HepG2 (cell line): ENCODE data around the gene DPEP1. TPM values are rescaled to one million over a fixed set of nuclear protein-coding genes. Genes with fewer than 3 reads are reported as not detected.

ENCODE experiments used
- HDAC6 ChIP-seq: fragments of 200-600 bp; sonication (generic); IDR thresholded peaks from 2 replicates; pipeline ENCODE4 v1.7.0; 2017; ENCODE audit warnings: mild to moderate bottlenecking, antibody characterized with exemption, low read length, low read depth
- HIVEP1 ChIP-seq: sonication (generic); formaldehyde crosslinking; IDR thresholded peaks from 2 replicates; pipeline ENCODE4 v1.4.0; 2020; ENCODE audit warnings: mild to moderate bottlenecking, missing genetic modification reagents
- JUNB ChIP-seq: sonication (generic); formaldehyde crosslinking; IDR thresholded peaks from 2 replicates; pipeline ENCODE4 v1.8.0; 2022; ENCODE audit warnings: missing genetic modification reagents, mild to moderate bottlenecking, borderline replicate concordance
- MXI1 ChIP-seq: IDR thresholded peaks from 3 replicates; pipeline ENCODE4 v1.6.1; 2012; ENCODE audit warnings: low read depth, low read length, inconsistent platforms, borderline replicate concordance
- PHF21A ChIP-seq: sonication (generic); formaldehyde crosslinking; IDR thresholded peaks from 2 replicates; pipeline ENCODE4 v1.5.0; 2020; ENCODE audit warnings: mild to moderate bottlenecking, missing genetic modification reagents
- PRDM10 ChIP-seq: sonication (generic); formaldehyde crosslinking; IDR thresholded peaks from 2 replicates; pipeline ENCODE4 v1.4.0; 2020; ENCODE audit warnings: low read depth, missing genetic modification reagents
- RFX3 ChIP-seq: IDR thresholded peaks from 2 replicates; pipeline ENCODE4 v1.6.1; 2016; ENCODE audit warnings: missing biosample characterization, missing genetic modification reagents
- SIN3A ChIP-seq: IDR thresholded peaks from 2 replicates; pipeline ENCODE4 v1.6.1; 2011; ENCODE audit warnings: low read depth, mild to moderate bottlenecking, control low read depth, low read length, borderline replicate concordance
- SNAI1 ChIP-seq: sonication (generic); formaldehyde crosslinking; IDR thresholded peaks from 2 replicates; pipeline ENCODE4 v1.5.0; 2020; ENCODE audit warnings: mild to moderate bottlenecking, missing genetic modification reagents, borderline replicate concordance
- TSC22D2 ChIP-seq: sonication (generic); formaldehyde crosslinking; IDR thresholded peaks from 2 replicates; pipeline ENCODE4 v1.5.1; 2020; ENCODE audit warnings: missing genetic modification reagents, mild to moderate bottlenecking, borderline replicate concordance
- ZBTB38 ChIP-seq: sonication (generic); formaldehyde crosslinking; IDR thresholded peaks from 2 replicates; pipeline ENCODE4 v1.5.1; 2020; ENCODE audit warnings: mild to moderate bottlenecking, missing genetic modification reagents
- ZBTB42 ChIP-seq: sonication (generic); formaldehyde crosslinking; IDR thresholded peaks from 2 replicates; pipeline ENCODE4 v1.5.0; 2020; ENCODE audit warnings: mild to moderate bottlenecking, missing genetic modification reagents
- ZFP36 ChIP-seq: fragments of 150-350 bp; IDR thresholded peaks from 2 replicates; pipeline ENCODE4 v1.6.1; 2018; ENCODE audit warnings: borderline replicate concordance, low read length, low read depth; ENCODE audit not compliant: partially characterized antibody
- ZNF124 ChIP-seq: sonication (generic); formaldehyde crosslinking; IDR thresholded peaks from 2 replicates; pipeline ENCODE4 v1.4.0; 2020; ENCODE audit warnings: missing genetic modification reagents
- ZNF234 ChIP-seq: sonication (generic); formaldehyde crosslinking; conservative IDR thresholded peaks from 2 replicates; pipeline ENCODE4 v1.5.1; 2020; ENCODE audit warnings: mild to moderate bottlenecking, missing genetic modification reagents
- ZNF274 ChIP-seq: sonication (generic); formaldehyde crosslinking; IDR thresholded peaks from 2 replicates; pipeline ENCODE4 v1.5.1; 2020; ENCODE audit warnings: mild to moderate bottlenecking, missing genetic modification reagents
- ZNF296 ChIP-seq: sonication (generic); formaldehyde crosslinking; conservative IDR thresholded peaks from 2 replicates; pipeline ENCODE4 v1.5.0; 2020; ENCODE audit warnings: mild to moderate bottlenecking, missing genetic modification reagents
- ZNF547 ChIP-seq: sonication (generic); formaldehyde crosslinking; IDR thresholded peaks from 2 replicates; pipeline ENCODE4 v1.5.1; 2020; ENCODE audit warnings: mild to moderate bottlenecking, missing genetic modification reagents
- ZNF564 ChIP-seq: sonication (generic); formaldehyde crosslinking; IDR thresholded peaks from 2 replicates; pipeline ENCODE4 v1.8.1; 2023; ENCODE audit warnings: mild to moderate bottlenecking, missing genetic modification reagents
- ZNF598 ChIP-seq: sonication (generic); formaldehyde crosslinking; IDR thresholded peaks from 2 replicates; pipeline ENCODE4 v1.5.1; 2020; ENCODE audit warnings: mild to moderate bottlenecking, missing genetic modification reagents, borderline replicate concordance
- ZNF740 ChIP-seq: sonication (generic); formaldehyde crosslinking; IDR thresholded peaks from 2 replicates; pipeline ENCODE4 v1.4.0; 2020; ENCODE audit warnings: missing genetic modification reagents
- ZSCAN12 ChIP-seq: sonication (generic); formaldehyde crosslinking; IDR thresholded peaks from 2 replicates; pipeline ENCODE4 v1.9.0; 2021; ENCODE audit warnings: mild to moderate bottlenecking, missing genetic modification reagents
- polyA plus RNA-seq, 8 experiments: library from polyadenylated mRNA; depleted of rRNA in 3 of 8; stranded (reverse) in 7 of 8; unstranded in 1 of 8; fragments of >200 nt; fragmentation: Illumina TruSeq in 4 of 8; extraction: Trizol in 4 of 8; gene quantifications; 2 replicates each; pipeline versions ENCODE4 v1.2.1 to v1.2.3, GENCODE V29; 2011 to 2016; ENCODE audit warnings: low read depth in 4 of 8, missing spikeins in 1 of 8, mixed read lengths in 1 of 8; ENCODE audit not compliant: insufficient read depth in 1 of 8
- total RNA-seq, 5 experiments: library from RNA; depleted of rRNA; stranded (reverse); fragments of >200 nt; fragmentation: Illumina TruSeq; extraction: Trizol; gene quantifications; 2 replicates each; pipeline ENCODE4 v1.2.3, GENCODE V29; 2016; ENCODE audit warnings: low read depth in 1 of 5
- TF ChIP-seq, protein P1 (sequence below): sonication (generic); formaldehyde crosslinking; IDR thresholded peaks from 2 replicates; pipeline ENCODE4 v1.5.0; 2020; ENCODE audit warnings: mild to moderate bottlenecking, missing genetic modification reagents

The DPEP1 gene
- total and polyA plus RNA-seq, 2 of the 13 experiments (the other 11 are each of a cell fraction or from before 2014, with no cell fraction given): 37.6 to 52.2 TPM

DNA sequence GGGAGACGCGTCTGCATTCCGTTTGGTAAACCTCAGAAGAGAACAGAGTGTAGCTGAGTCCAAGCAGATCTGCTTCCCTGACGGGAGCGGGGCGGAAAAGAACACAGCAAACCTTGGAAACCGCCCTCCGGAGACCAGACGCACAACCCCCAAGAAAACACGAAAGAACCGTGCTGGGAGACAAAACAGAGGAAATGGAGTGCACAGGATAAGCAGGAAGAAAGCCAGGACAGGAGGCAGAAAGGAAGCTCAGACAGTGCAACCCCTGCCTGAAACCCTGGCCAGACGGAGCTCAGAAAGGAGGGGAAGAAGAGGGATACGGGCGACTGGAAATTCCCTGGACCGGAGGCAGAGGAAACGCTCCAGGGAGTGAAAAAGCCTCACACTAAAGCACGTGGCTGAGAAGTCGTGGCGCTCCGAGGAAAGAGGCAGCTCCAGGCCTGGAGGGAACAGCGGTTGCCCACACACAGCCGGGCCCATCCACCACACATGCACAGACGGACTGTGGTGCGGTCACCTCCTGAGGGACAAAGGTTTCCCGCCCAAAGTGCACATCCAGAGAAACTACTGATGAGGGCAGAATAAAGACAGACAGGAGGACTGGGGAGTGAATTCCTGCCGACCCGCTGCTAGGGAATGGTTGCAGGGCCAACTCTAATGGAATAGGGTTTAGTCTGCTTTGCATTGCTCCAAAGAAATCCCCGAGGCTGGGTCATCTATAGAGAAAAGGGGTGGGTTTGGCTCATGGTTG lies 10.2 kb downstream of the DPEP1 start (continued):
- TF ChIP-seq ZSCAN12 (CRISPR knock-in tag) (no peak), HDAC6 (no peak), SNAI1 (CRISPR knock-in tag) (peak; percentile 38; the same call in 1 of the 2 replicates), ZNF296 (CRISPR knock-in tag) (no peak), JUNB (CRISPR knock-in tag) (no peak), ZNF564 (CRISPR knock-in tag) (0 out of 2 replicates have a peak, but pooled peaks have one; percentile 20), ZBTB38 (peak; percentile 87), PHF21A (CRISPR knock-in tag) (peak; percentile 16; the same call in 1 of the 2 replicates), SIN3A (no peak), ZBTB42 (CRISPR knock-in tag) (no peak), ZNF740 (CRISPR knock-in tag) (no peak), ZNF547 (CRISPR knock-in tag) (peak; percentile 61; the same call in 1 of the 2 replicates), MXI1 (no peak), HIVEP1 (CRISPR knock-in tag) (0 out of 2 replicates have a peak, but pooled peaks have one; percentile 30), RFX3 (CRISPR knock-in tag) (no peak), ZFP36 (no peak), ZNF234 (CRISPR knock-in tag) (no peak), ZNF274 (CRISPR knock-in tag) (no peak; the same call in 1 of the 2 replicates), ZNF124 (CRISPR knock-in tag) (0 out of 2 replicates have a peak, but pooled peaks have one; percentile 23), TSC22D2 (CRISPR knock-in tag) (no peak), ZNF598 (peak; percentile 69; the same call in 1 of the 2 replicates), PRDM10 (CRISPR knock-in tag) (no peak)
- TF ChIP-seq, protein P1, sequence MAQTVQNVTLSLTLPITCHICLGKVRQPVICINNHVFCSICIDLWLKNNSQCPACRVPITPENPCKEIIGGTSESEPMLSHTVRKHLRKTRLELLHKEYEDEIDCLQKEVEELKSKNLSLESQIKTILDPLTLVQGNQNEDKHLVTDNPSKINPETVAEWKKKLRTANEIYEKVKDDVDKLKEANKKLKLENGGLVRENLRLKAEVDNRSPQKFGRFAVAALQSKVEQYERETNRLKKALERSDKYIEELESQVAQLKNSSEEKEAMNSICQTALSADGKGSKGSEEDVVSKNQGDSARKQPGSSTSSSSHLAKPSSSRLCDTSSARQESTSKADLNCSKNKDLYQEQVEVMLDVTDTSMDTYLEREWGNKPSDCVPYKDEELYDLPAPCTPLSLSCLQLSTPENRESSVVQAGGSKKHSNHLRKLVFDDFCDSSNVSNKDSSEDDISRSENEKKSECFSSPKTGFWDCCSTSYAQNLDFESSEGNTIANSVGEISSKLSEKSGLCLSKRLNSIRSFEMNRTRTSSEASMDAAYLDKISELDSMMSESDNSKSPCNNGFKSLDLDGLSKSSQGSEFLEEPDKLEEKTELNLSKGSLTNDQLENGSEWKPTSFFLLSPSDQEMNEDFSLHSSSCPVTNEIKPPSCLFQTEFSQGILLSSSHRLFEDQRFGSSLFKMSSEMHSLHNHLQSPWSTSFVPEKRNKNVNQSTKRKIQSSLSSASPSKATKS (CRISPR knock-in tag): no peak
